Transverse colon (tissue), 4 donors: ENCODE results near the gene MRPS18A.

ENCODE experiments used
- CTCF ChIP-seq, 5 experiments: fragments of 200-600 bp in 3 of 5; fragments of 450-650 bp in 2 of 5; sonication (generic) in 3 of 5; IDR thresholded peaks; 1 replicate in 2 of 5; 2 replicates in 3 of 5; pipeline ENCODE4 v1.5.1; 2016 to 2017; ENCODE audit warnings: antibody characterized with exemption in 5 of 5, inconsistent platforms in 3 of 5, mild to moderate bottlenecking in 2 of 5, moderate library complexity in 1 of 5
- EP300 ChIP-seq: sonication (generic); formaldehyde crosslinking; IDR thresholded peaks from one replicate; pipeline ENCODE4 v1.6.1; 2017; ENCODE audit warnings: antibody characterized with exemption, low read depth
- POLR2A ChIP-seq: fragments of 450-650 bp; IDR thresholded peaks from one replicate; pipeline ENCODE4 v1.6.1; 2016; ENCODE audit warnings: antibody characterized with exemption, mild to moderate bottlenecking, moderate library complexity
- POLR2AphosphoS5 ChIP-seq, 3 donors: sonication (generic); formaldehyde crosslinking; IDR thresholded peaks; one replicate each; pipeline ENCODE4 v1.6.1; 2016; ENCODE audit warnings: antibody characterized with exemption in 3 of 3

GRCh38 chr6:43645613-43645964 lies 42.0 kb downstream of the MRPS18A start:
- no peak for TF ChIP-seq CTCF (IDR thresholded peaks at IDR 0.05)
- no peak for TF ChIP-seq POLR2AphosphoS5 (IDR thresholded peaks at IDR 0.05)
- no peak for TF ChIP-seq EP300
- no peak for TF ChIP-seq POLR2A
